Bronchial epithelial cell (primary cell): ENCODE data around the gene LRRN2. TPM values are rescaled to one million over a fixed set of nuclear protein-coding genes. Genes with fewer than 3 reads are reported as not detected.

Experiments
- DNase-seq: peaks from one replicate; pipeline ENCODE4 v3.0.0-alpha.2; 2010; ENCODE audit warnings: low read depth
- FAIRE-seq: peaks from 2 replicates; lab custom pipeline; 2011; peaks lifted over from hg19 to GRCh38; lab: Jason Lieb, UNC
- H3K27me3 ChIP-seq: 2 replicates; pipeline ENCODE4 v1.5.1; 2011; ENCODE audit warnings: low read length; ENCODE audit not compliant: control insufficient read depth, insufficient read depth
- H3K36me3 ChIP-seq: 2 replicates; pipeline ENCODE4 v1.5.1; 2011; ENCODE audit warnings: low read length; ENCODE audit not compliant: control insufficient read depth, insufficient read depth
- H3K4me3 ChIP-seq: 2 replicates; pipeline ENCODE4 v1.5.1; 2011; ENCODE audit warnings: mild to moderate bottlenecking, low read depth, low read length, control low read depth
- total RNA-seq: library from RNA; depleted of rRNA; stranded (reverse); fragments of >200 nt; gene quantifications from 2 replicates; pipeline ENCODE4 v1.2.1, GENCODE V29; 2014
- TF ChIP-seq, protein P1 (sequence below): IDR thresholded peaks from 2 replicates; pipeline ENCODE4 v1.5.1; 2011; ENCODE audit warnings: mild to moderate bottlenecking, moderate library complexity, low read length, control low read depth, inconsistent platforms; ENCODE audit not compliant: insufficient read depth, severe bottlenecking

The LRRN2 gene
- total RNA-seq, 1 donor from 2014 or later: not detected

DNA sequence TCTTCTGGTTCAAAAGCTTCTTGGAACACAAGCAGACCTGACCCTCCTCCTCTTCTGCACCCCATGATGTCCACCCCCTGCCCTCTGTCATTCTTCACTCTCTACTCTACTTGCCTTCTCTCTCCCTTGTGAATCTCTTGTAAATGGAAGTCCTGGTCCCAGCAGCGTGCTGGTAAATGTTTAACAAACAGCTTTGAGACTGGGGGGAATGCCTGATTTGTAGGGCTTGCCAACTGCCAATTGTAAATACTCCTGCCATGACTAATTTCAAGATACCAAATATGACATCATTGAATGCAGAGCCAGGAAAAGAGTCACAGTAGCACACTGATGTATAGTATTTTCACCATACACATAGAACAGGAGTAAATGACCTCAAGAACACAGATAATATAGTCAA is 40.9 kb upstream of the LRRN2 start:
- Histone ChIP-seq H3K36me3 (no peaks in the 10 kb centered on the region), H3K27me3 (no peaks in the 10 kb centered on the region), H3K4me3 (no peak overlapping the region)
- DNase-seq (peak; percentile 84), FAIRE-seq (no peak)
- TF ChIP-seq, protein P1, sequence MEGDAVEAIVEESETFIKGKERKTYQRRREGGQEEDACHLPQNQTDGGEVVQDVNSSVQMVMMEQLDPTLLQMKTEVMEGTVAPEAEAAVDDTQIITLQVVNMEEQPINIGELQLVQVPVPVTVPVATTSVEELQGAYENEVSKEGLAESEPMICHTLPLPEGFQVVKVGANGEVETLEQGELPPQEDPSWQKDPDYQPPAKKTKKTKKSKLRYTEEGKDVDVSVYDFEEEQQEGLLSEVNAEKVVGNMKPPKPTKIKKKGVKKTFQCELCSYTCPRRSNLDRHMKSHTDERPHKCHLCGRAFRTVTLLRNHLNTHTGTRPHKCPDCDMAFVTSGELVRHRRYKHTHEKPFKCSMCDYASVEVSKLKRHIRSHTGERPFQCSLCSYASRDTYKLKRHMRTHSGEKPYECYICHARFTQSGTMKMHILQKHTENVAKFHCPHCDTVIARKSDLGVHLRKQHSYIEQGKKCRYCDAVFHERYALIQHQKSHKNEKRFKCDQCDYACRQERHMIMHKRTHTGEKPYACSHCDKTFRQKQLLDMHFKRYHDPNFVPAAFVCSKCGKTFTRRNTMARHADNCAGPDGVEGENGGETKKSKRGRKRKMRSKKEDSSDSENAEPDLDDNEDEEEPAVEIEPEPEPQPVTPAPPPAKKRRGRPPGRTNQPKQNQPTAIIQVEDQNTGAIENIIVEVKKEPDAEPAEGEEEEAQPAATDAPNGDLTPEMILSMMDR: no peak

DNA sequence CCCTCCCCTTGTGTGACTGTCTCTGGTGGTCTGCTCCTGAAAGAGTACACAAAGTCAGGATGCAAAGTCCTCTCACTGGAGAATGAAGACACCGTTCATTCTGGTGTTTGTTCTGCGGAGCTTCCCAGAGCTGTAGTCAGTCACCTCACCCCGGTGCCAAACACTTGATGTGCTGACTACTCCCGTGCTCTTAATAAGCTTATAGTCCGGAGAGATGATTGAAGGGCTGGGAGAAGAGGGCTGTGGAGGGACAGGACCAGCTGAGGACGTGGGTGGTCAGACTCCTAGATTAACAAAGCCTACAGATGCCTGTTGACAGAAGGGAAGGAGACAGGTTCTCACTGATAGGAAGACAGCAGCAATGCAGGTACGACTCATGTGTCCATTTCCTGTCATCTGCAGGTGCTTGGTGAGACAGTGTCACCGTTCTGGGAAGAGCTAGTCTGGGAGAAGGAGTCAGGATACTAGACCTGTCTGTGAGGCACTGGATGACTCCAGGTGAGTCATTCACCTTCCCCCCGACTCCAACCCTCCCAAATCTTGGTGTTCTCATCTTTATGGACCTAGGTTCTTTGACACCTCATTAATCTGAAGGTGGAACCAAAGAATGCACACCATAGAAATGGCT is 40.4 kb upstream of the LRRN2 start:
- DNase-seq (peak; percentile 79), FAIRE-seq (no peak)
- TF ChIP-seq, protein P1: no peak
- H3K4me3 ChIP-seq: no peak overlapping the region
- H3K36me3 ChIP-seq: no peaks in the 10 kb centered on the region
- peaks cover 2% of the 10 kb centered on the region for H3K27me3 ChIP-seq

GRCh38 chr1:204723131-204723787 is 37.7 kb upstream of the LRRN2 start:
- Histone ChIP-seq H3K4me3 (no peak overlapping the region), H3K27me3 (peaks cover 2% of the 10 kb centered on the region), H3K36me3 (no peaks in the 10 kb centered on the region)
- TF ChIP-seq, protein P1: no peak
- FAIRE-seq (peak; percentile 75), DNase-seq (no peak)

DNA sequence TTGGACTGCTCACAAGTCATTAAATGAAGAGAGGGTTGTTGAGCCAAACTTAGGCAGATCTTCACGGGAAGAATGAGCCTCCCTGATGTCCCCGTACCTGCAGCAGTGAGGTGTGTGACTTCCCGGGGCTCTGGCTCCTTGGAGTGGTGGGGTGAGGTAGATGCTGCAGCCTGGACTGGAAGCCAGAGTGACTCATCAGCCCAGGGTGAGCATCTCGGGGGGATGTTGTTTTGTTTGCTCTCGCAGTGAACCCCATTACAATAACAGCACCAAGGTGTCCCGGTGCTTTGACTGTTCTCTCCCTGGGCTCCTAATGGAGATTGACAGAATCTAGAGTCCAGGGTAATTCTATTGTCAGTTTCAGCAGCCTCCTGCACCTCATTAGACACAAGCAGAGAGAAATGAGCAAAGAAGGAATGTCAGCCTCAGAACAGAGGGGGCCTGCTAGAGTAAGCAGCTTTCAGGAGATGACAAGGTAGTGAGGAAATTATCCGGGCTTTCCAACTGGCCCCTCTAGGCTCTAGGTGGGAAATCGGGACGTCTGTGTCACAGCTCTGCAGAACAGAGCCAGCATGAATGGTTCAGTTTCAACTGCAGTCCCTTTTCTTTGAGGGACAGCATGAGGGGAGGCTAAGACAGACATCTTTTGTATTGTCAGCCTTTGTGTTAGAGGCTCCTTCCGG is 36.0 kb upstream of the LRRN2 start:
- no peak for DNase-seq
- no peak for FAIRE-seq
- TF ChIP-seq, protein P1: no peak

DNA sequence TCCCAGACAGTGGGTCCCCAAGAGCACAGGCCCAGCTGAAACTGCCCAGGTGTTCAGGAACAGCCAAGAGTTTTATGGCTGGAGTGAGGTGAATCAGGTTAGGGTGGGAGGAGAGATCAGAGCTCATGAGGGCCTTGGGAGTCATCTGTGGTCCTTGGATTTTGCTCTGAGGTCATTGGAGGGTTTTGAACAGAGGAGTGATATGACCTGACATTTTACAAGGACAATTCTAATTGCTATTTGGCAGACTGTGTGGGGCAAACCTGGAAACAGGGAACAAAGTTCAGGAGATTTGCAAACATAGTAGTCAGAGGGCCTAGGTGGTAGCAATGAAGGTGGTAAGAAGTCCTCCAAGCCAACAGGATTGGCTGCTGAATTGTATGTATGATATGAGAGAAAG is 31.1 kb upstream of the LRRN2 start:
- no peak for FAIRE-seq
- peaks cover 22% of the 10 kb centered on the region for H3K27me3 ChIP-seq
- no peaks in the 10 kb centered on the region for H3K36me3 ChIP-seq
- DNase-seq: no peak
- TF ChIP-seq, protein P1: no peak
- no peak overlapping the region for H3K4me3 ChIP-seq

More for the DNA sequence above, 36.0 kb upstream of the LRRN2 start:
- peaks cover 2% of the 10 kb centered on the region for H3K27me3 ChIP-seq
- H3K36me3 ChIP-seq: no peaks in the 10 kb centered on the region
- no peak overlapping the region for H3K4me3 ChIP-seq
